GM21529 (cell line): ENCODE results near the gene WDR77.

Experiments used
- ATAC-seq: cut with Tn5 transposase; IDR thresholded peaks from one replicate; pipeline ENCODE4 v1.9.1; 2021; ENCODE audit not compliant: unreplicated experiment

The WDR77 gene

GRCh38 chr1:111448918-111449702, at the start of gene WDR77, which contains the start of gene ATP5PB:
Gene WDR77, minus strand, starts transcription at chr1:111449256. Its CDS starts 87 bp downstream, at chr1:111449169.
Gene ATP5PB, plus strand, starts transcription at chr1:111449464. Its CDS starts 78 bp downstream, at chr1:111449542.
- ATAC-seq = peak; percentile 95

GRCh38 chr1:111497592-111497991, 48.5 kb upstream of the WDR77 start:
- ATAC-seq = no peak

GRCh38 chr1:111496398-111496797, 47.3 kb upstream of the WDR77 start:
- ATAC-seq = no peak

- no peak for ATAC-seq
These were observed 42.0 kb upstream of the WDR77 start for GRCh38 chr1:111491070-111491469.

- no peak for ATAC-seq
These were observed 41.2 kb upstream of the WDR77 start for GRCh38 chr1:111490220-111490619.

GRCh38 chr1:111489604-111490003, 40.5 kb upstream of the WDR77 start:
- no peak for ATAC-seq

GRCh38 chr1:111488669-111489068, 39.6 kb upstream of the WDR77 start:
- no peak for ATAC-seq

- ATAC-seq = no peak
These were observed 38.1 kb upstream of the WDR77 start for GRCh38 chr1:111487133-111487532.

- ATAC-seq = no peak
These were observed 37.4 kb upstream of the WDR77 start for GRCh38 chr1:111486431-111486830.

- ATAC-seq = no peak
These were observed 35.5 kb upstream of the WDR77 start for GRCh38 chr1:111484391-111485026.

- ATAC-seq = no peak
These were observed 34.8 kb upstream of the WDR77 start for GRCh38 chr1:111483876-111484275.

- no peak for ATAC-seq
These were observed 34.1 kb upstream of the WDR77 start for GRCh38 chr1:111483166-111483565.

- peak; percentile 56 for ATAC-seq
These were observed 32.5 kb upstream of the WDR77 start for GRCh38 chr1:111481387-111482221.

GRCh38 chr1:111480674-111481073, 31.6 kb upstream of the WDR77 start:
- ATAC-seq = no peak

- peak; percentile 82 for ATAC-seq
These were observed 27.8 kb upstream of the WDR77 start for GRCh38 chr1:111476761-111477309.

- no peak for ATAC-seq
These were observed 27.2 kb upstream of the WDR77 start for GRCh38 chr1:111476214-111476613.

- ATAC-seq = no peak
These were observed 26.6 kb upstream of the WDR77 start for GRCh38 chr1:111475701-111476100.

- ATAC-seq = no peak
These were observed 25.5 kb upstream of the WDR77 start for GRCh38 chr1:111474521-111474920.

- no peak for ATAC-seq
These were observed 25.1 kb upstream of the WDR77 start for GRCh38 chr1:111474106-111474505.

- ATAC-seq = no peak
These were observed 22.5 kb upstream of the WDR77 start for GRCh38 chr1:111471538-111471937.

- ATAC-seq = peak; percentile 62
These were observed 22.0 kb upstream of the WDR77 start for GRCh38 chr1:111471012-111471411.
